Fibroblast of pulmonary artery (primary cell): ENCODE results near the gene KCNMA1.

Experiments
- DNase-seq: peaks from one replicate; pipeline ENCODE4 v3.0.0-alpha.2; 2010; ENCODE audit warnings: low read depth
- H3K4me3 ChIP-seq: replicated peaks from 2 replicates; pipeline ENCODE4 v1.5.1; 2011; ENCODE audit warnings: low read depth, mild to moderate bottlenecking, control low read depth, low read length, moderate library complexity
- TF ChIP-seq, protein P1 (sequence below): IDR thresholded peaks from 2 replicates; pipeline ENCODE4 v1.5.1; 2011; ENCODE audit warnings: mild to moderate bottlenecking, control low read depth, low read length, inconsistent platforms; ENCODE audit errors: missing control alignments

Gene KCNMA1

DNA sequence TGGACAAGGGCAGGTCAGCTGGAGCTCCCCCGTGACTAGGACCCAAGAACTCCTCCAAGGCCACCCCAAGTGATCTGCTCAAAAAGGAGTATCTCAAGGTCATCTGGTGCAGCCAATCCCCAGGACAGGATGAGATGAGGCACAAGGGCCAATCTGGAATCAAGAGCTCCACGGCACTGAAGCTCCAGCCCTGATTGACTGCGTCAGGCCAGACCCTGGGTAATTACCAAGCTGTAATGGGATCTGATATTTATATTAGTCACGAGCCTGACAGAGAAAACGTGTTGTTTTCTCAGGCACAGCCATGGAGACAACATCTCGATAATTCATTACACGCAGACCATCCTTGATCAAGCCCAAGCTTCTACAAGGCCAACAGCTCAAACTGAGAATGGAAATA, 4.2 kb downstream of the KCNMA1 start:
- TF ChIP-seq, protein P1, sequence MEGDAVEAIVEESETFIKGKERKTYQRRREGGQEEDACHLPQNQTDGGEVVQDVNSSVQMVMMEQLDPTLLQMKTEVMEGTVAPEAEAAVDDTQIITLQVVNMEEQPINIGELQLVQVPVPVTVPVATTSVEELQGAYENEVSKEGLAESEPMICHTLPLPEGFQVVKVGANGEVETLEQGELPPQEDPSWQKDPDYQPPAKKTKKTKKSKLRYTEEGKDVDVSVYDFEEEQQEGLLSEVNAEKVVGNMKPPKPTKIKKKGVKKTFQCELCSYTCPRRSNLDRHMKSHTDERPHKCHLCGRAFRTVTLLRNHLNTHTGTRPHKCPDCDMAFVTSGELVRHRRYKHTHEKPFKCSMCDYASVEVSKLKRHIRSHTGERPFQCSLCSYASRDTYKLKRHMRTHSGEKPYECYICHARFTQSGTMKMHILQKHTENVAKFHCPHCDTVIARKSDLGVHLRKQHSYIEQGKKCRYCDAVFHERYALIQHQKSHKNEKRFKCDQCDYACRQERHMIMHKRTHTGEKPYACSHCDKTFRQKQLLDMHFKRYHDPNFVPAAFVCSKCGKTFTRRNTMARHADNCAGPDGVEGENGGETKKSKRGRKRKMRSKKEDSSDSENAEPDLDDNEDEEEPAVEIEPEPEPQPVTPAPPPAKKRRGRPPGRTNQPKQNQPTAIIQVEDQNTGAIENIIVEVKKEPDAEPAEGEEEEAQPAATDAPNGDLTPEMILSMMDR = no peak
- no peak for DNase-seq
- H3K4me3 ChIP-seq = no peak overlapping the region

DNA sequence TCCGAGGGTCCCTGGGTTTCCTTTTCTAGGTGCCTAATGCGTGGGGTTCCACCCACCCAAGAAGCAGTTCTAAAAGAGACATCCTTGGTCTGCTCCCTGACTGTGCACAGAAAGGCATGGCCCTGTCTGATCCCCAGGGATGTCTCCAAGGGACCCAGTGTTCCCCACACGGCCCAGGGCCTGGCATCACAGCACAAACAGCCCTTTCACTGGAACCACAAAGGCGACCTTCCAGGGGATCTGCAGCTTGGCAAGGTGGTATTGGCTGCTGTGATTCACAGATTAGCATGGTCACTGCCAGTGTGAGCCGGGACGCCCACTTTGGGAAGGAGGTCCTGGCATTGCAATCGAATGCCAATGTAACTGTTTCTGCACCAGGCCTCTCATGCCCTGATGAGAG, 6.4 kb downstream of the KCNMA1 start:
- TF ChIP-seq, protein P1 = no peak
- no peak for DNase-seq
- H3K4me3 ChIP-seq = no peak overlapping the region

DNA sequence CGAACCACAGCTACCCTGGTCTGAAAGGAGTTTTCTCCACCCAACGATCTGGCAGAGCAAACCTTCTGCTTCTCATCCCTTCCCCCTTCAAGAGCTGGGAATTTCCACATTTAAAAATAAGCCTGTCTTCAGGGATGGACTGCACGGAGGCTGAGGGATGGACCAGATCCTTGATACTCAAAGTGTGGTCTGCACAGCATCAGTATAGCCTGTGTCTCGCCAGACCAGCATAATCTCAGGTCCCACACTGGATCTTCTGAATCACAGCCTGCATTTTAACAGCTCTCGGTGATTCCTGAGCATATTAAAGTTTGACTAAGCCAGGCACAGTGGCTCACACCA, 7.1 kb downstream of the KCNMA1 start:
- H3K4me3 ChIP-seq = no peak overlapping the region
- no peak for DNase-seq
- TF ChIP-seq, protein P1 = no peak

DNA sequence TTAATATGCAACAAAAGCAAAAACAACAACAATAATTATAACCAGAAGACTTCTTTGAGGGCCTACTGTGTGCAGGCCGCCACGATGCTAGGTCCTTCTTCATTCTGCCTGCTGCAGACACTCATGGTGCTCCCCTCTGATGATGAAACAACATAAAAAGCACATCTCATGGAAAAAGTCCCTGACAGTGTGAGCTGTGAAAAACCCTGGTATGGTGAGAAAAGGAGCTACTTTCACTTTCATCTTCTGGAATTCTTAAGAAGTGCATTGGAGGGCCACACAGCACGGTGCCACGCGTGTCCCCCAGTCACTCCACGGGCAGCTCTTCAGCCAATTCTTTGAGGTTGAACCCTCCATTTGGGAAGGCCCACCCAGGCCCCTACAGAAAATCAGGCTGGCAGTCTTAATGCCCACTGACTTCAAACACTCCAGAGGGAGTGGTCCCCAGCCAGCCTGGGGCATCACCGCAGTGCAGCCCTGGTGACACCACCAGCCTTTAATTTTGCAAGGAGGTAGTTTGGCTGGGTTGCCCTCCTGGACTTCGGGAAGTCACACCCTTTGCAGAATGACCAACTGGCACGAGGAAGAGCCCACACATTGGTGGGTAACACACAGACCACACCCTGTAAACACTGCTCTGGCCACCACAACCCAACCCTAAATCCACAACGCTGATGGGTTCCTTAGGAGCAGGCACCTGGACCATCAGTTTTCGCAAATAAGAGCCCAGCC, 7.7 kb downstream of the KCNMA1 start:
- DNase-seq = no peak
- no peak overlapping the region for H3K4me3 ChIP-seq
- TF ChIP-seq, protein P1 = no peak

DNA sequence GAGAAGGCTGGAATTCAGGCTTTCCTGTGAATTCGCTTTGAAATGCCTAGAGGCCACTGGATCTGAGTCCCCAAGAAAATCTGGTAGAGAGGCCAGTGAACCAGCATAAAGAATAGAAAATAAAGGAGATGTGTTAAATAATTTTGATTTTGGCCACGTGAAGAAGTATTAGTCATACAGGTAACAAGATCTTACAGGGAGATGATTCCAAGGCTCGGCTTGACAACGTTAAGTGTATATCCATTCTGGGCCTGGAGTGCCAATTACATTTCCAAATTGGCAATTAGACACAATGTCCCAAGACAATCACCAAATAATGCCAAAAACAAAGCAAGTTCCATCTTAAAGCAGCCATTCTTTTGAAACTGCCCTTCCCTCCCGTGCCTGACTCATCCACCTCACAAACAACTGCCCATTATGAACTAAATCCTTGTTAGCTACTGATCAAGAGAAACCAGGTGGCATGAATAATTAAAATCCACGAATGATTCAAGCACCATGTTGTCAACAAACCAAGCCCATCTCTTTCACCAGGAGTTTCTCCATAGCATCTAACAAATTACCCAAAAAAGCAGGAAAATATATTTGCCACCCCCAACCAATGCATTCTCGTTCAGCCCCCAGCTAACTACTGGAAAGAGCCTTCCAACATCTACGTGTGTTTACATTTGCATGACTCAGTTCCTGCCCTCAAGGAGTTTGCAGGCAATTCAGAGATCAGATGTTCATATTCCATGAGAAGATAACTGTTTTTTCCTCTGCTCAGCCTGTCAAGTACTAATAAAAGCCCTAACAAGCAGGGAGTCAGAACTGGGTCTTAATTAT, 8.5 kb downstream of the KCNMA1 start:
- no peak overlapping the region for H3K4me3 ChIP-seq
- DNase-seq = no peak
- TF ChIP-seq, protein P1 = no peak

DNA sequence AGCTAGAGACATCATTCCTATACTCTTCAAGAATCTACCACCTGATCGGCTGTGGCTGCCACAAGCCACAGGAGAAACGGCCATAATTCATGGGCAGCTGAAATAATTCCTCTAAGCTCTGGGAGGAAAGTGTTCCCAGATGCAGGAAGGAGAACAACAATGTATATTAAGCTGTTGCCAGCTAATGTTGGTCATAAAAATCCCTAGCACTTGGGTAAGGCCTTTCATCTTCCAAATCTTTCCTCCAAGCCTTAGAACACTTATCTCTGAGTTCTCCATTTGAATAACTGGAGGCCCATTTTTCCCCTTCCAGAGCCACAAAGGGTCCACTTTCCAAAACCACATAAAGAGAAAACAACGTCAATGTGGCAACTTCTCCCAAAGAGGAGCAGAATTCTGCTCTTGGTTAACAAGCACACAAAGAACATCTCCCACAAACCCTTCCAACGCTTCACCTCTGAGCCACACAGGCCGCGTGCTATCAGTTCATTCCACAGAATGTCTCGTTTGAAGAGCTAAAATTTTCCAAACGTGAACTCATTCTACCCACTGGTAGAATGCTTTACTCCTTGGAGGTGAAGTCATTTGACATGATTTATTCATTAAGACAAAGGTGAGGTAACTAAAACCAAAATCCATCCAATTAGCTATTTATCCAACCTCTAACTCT, 11.2 kb downstream of the KCNMA1 start:
- H3K4me3 ChIP-seq = no peak overlapping the region
- DNase-seq = no peak
- TF ChIP-seq, protein P1 = no peak
